HG03196 (cell line): Measurements from ENCODE around the gene GCNT1.
A peak's percentile ranks its signal among the peaks of the same experiment; 100 is the strongest.
"Not testable (repeated sequence)": the region's sequence is repeated elsewhere in the genome, so short reads cannot be mapped to it uniquely, and the experiment has no call there.

Experiments used
- ATAC-seq: cut with Tn5 transposase; IDR thresholded peaks from one replicate; pipeline ENCODE4 v1.9.1; 2021; ENCODE audit not compliant: unreplicated experiment

The GCNT1 gene

GRCh38 chr9:76441551-76442322 is 17.2 kb upstream of the GCNT1 start:
- peak; percentile 67 for ATAC-seq

GRCh38 chr9:76443887-76444286 is 15.1 kb upstream of the GCNT1 start:
- no peak for ATAC-seq

GRCh38 chr9:76444322-76444929 is 14.6 kb upstream of the GCNT1 start:
- no peak for ATAC-seq

- ATAC-seq: no peak
These were observed 13.0 kb upstream of the GCNT1 start for GRCh38 chr9:76445976-76446375.

- no peak for ATAC-seq
These were observed 10.5 kb upstream of the GCNT1 start for GRCh38 chr9:76448501-76448900.

- no peak for ATAC-seq
These were observed 7.7 kb upstream of the GCNT1 start for GRCh38 chr9:76451234-76451633.

GRCh38 chr9:76452839-76453238 is 6.1 kb upstream of the GCNT1 start:
- ATAC-seq: no peak

- ATAC-seq: no peak
These were observed 5.2 kb upstream of the GCNT1 start for GRCh38 chr9:76453785-76454184.

GRCh38 chr9:76454311-76454710 is 4.7 kb upstream of the GCNT1 start:
- no peak for ATAC-seq

GRCh38 chr9:76456202-76456926 is 2.6 kb upstream of the GCNT1 start:
- no peak for ATAC-seq

- no peak for ATAC-seq
These were observed 983 bp downstream of the GCNT1 start for GRCh38 chr9:76459694-76460635.

- no peak for ATAC-seq
These were observed 3.1 kb downstream of the GCNT1 start for GRCh38 chr9:76462126-76462525.

- ATAC-seq: peak; percentile 56
These were observed 4.2 kb downstream of the GCNT1 start for GRCh38 chr9:76463211-76463610.

GRCh38 chr9:76464706-76465105 is 5.7 kb downstream of the GCNT1 start:
- no peak for ATAC-seq

GRCh38 chr9:76465442-76466298 is 6.7 kb downstream of the GCNT1 start:
- no peak for ATAC-seq

GRCh38 chr9:76466299-76466605 is 7.3 kb downstream of the GCNT1 start:
- ATAC-seq: no peak

- ATAC-seq: no peak
These were observed 15.4 kb downstream of the GCNT1 start for GRCh38 chr9:76474419-76474818.

- ATAC-seq: no peak
These were observed 16.7 kb downstream of the GCNT1 start for GRCh38 chr9:76475686-76476085.

GRCh38 chr9:76477818-76478217 is 18.8 kb downstream of the GCNT1 start:
- not testable (repeated sequence) for ATAC-seq

- no peak for ATAC-seq
These were observed 19.2 kb downstream of the GCNT1 start for GRCh38 chr9:76478226-76478625.
